ENCODE results near the gene GHITM. TPM values are rescaled to one million over a fixed set of nuclear protein-coding genes. Genes with fewer than 3 reads are reported as not detected.

GHITM gene
- polyA plus RNA-seq, 3 donors = 91.4 to 363 (median 312) TPM

GRCh38 chr10:84200537-84201243 is 61.4 kb downstream of the GHITM start:
- no peak overlapping the region for H3K4me3 ChIP-seq (replicated peaks in 1 of 3; ENCODE audit: low read depth in 2 of 3, low read length in 3 of 3)
- H3K9me3 ChIP-seq (replicated peaks in 1 of 2; ENCODE audit: control insufficient read depth in 1 of 2, insufficient read depth in 1 of 2, low read length in 2 of 2) = no peaks in the 10 kb centered on the region
- no peak overlapping the region for H3K4me2 ChIP-seq (replicated peaks; ENCODE audit: extremely low read depth, low read length, poor library complexity, severe bottlenecking)
- no peak overlapping the region for H3K9ac ChIP-seq (ENCODE audit: insufficient read depth, low read length, poor library complexity, severe bottlenecking)
- no peaks in the 10 kb centered on the region for H3K36me3 Mint-ChIP-seq
- 80% methylated on average over 8 of the region's 11 CpGs for WGBS (ENCODE audit: insufficient coverage)
- DNase-seq = no peak
- no peaks in the 10 kb centered on the region for H3K4me1 ChIP-seq (ENCODE audit: control insufficient read depth in 1 of 2, insufficient read depth in 2 of 2, low read length in 2 of 2)
- H3K9me3 Mint-ChIP-seq = no peaks in the 10 kb centered on the region
- peaks cover 11 to 21% (median 17%) of the 10 kb centered on the region in 3 donors for H3K27me3 Mint-ChIP-seq (ENCODE audit: low read depth in 3 of 3)
- H3K4me1 Mint-ChIP-seq = no peaks in the 10 kb centered on the region
- H3K36me3 ChIP-seq (replicated peaks in 1 of 2; ENCODE audit: control insufficient read depth in 1 of 2, insufficient read depth in 2 of 2, low read length in 2 of 2) = no peaks in the 10 kb centered on the region
- H3K27ac ChIP-seq (ENCODE audit: low read depth in 1 of 2, low read length in 2 of 2) = no peak overlapping the region
- no peak overlapping the region for H3K27ac Mint-ChIP-seq
- TF ChIP-seq, protein P1, sequence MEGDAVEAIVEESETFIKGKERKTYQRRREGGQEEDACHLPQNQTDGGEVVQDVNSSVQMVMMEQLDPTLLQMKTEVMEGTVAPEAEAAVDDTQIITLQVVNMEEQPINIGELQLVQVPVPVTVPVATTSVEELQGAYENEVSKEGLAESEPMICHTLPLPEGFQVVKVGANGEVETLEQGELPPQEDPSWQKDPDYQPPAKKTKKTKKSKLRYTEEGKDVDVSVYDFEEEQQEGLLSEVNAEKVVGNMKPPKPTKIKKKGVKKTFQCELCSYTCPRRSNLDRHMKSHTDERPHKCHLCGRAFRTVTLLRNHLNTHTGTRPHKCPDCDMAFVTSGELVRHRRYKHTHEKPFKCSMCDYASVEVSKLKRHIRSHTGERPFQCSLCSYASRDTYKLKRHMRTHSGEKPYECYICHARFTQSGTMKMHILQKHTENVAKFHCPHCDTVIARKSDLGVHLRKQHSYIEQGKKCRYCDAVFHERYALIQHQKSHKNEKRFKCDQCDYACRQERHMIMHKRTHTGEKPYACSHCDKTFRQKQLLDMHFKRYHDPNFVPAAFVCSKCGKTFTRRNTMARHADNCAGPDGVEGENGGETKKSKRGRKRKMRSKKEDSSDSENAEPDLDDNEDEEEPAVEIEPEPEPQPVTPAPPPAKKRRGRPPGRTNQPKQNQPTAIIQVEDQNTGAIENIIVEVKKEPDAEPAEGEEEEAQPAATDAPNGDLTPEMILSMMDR (IDR thresholded peaks at IDR 0.05) = no peak
- intact Hi-C loops (cut with micrococcal nuclease) = no loop called here
- no peaks in the 10 kb centered on the region for H4K20me1 ChIP-seq (ENCODE audit: insufficient read depth, low read length)
- no peaks in the 10 kb centered on the region for H3K79me2 ChIP-seq (ENCODE audit: insufficient read depth, low read length)
- H3K4me3 Mint-ChIP-seq = no peak overlapping the region
- H2AFZ ChIP-seq (ENCODE audit: insufficient read depth, low read depth, low read length, poor library complexity, severe bottlenecking) = no peak overlapping the region
- H3K27me3 ChIP-seq (ENCODE audit: control insufficient read depth in 2 of 2, insufficient read depth in 2 of 2, low read length in 2 of 2) = peaks cover 8 to 19% of the 10 kb centered on the region in 2 donors

GRCh38 chr10:84201244-84201606 is 61.9 kb downstream of the GHITM start:
- TF ChIP-seq, protein P1 (IDR thresholded peaks at IDR 0.05) = no peak
- no peaks in the 10 kb centered on the region for H3K4me1 ChIP-seq (ENCODE audit: control insufficient read depth in 1 of 2, insufficient read depth in 2 of 2, low read length in 2 of 2)
- no peak overlapping the region for H3K9ac ChIP-seq (ENCODE audit: insufficient read depth, low read length, poor library complexity, severe bottlenecking)
- H3K27me3 ChIP-seq (ENCODE audit: control insufficient read depth in 2 of 2, insufficient read depth in 2 of 2, low read length in 2 of 2) = peaks cover 2 to 14% of the 10 kb centered on the region in 2 donors
- H3K27me3 Mint-ChIP-seq (ENCODE audit: low read depth in 3 of 3) = peaks cover 5 to 15% (median 11%) of the 10 kb centered on the region in 3 donors
- intact Hi-C loops (cut with micrococcal nuclease) = no loop called here
- DNase-seq = no peak
- no peak overlapping the region for H3K4me3 ChIP-seq (replicated peaks in 1 of 3; ENCODE audit: low read depth in 2 of 3, low read length in 3 of 3)
- H3K9me3 ChIP-seq (replicated peaks in 1 of 2; ENCODE audit: control insufficient read depth in 1 of 2, insufficient read depth in 1 of 2, low read length in 2 of 2) = no peaks in the 10 kb centered on the region
- 89% methylated on average over 3 of the region's 6 CpGs for WGBS (ENCODE audit: insufficient coverage)
- no peaks in the 10 kb centered on the region for H3K79me2 ChIP-seq (ENCODE audit: insufficient read depth, low read length)
- H3K36me3 ChIP-seq (replicated peaks in 1 of 2; ENCODE audit: control insufficient read depth in 1 of 2, insufficient read depth in 2 of 2, low read length in 2 of 2) = no peaks in the 10 kb centered on the region
- no peak overlapping the region for H3K27ac ChIP-seq (ENCODE audit: low read depth in 1 of 2, low read length in 2 of 2)
- no peak overlapping the region for H3K4me3 Mint-ChIP-seq
- H3K27ac Mint-ChIP-seq = no peak overlapping the region
- no peaks in the 10 kb centered on the region for H3K36me3 Mint-ChIP-seq
- H4K20me1 ChIP-seq (ENCODE audit: insufficient read depth, low read length) = no peaks in the 10 kb centered on the region
- H3K9me3 Mint-ChIP-seq = no peaks in the 10 kb centered on the region
- no peak overlapping the region for H2AFZ ChIP-seq (ENCODE audit: insufficient read depth, low read depth, low read length, poor library complexity, severe bottlenecking)
- no peak overlapping the region for H3K4me2 ChIP-seq (replicated peaks; ENCODE audit: extremely low read depth, low read length, poor library complexity, severe bottlenecking)
- H3K4me1 Mint-ChIP-seq = no peaks in the 10 kb centered on the region
